Measurements from ENCODE around the gene ZNF608. TPM values are rescaled to one million over a fixed set of nuclear protein-coding genes. Genes with fewer than 3 reads are reported as not detected.

ZNF608 gene
- total and polyA plus RNA-seq, 9 of the 15 experiments (the other 6 are each of a cell fraction or from before 2014, with no cell fraction given) = 0.38 to 1.5 (median 1.00) TPM

GRCh38 chr5:124746916-124747790, 714 bp upstream of the ZNF608 start:
- no peaks in the 10 kb centered on the region for H3K36me3 ChIP-seq (ENCODE audit: control insufficient read depth, insufficient read depth, low read length)
- POLR2A ChIA-PET = interaction anchor here (0.9 kb wide), 1 partner anchor 16 kb away, joined by 3 read pairs; no protein-coding TSS in a partner anchor
- H3K79me2 ChIP-seq (ENCODE audit: control insufficient read depth, insufficient read depth, low read length) = no peaks in the 10 kb centered on the region
- intact Hi-C loops (cut with micrococcal nuclease) = no loop called here
- no peaks in the 10 kb centered on the region for H3K9me1 ChIP-seq (ENCODE audit: control insufficient read depth, insufficient read depth, low read length)
- in situ Hi-C loops (cut with MboI) = no loop called here
- peaks cover 37 to 41% of the 10 kb centered on the region in 2 experiments; a peak in 4 of 5 replicates for H3K27me3 ChIP-seq (ENCODE audit: control insufficient read depth in 2 of 2, insufficient read depth in 2 of 2, low read length in 2 of 2)
- WGBS (ENCODE audit: insufficient coverage, low coverage, missing lambda C conversion rate) = 1% methylated on average over 25 of the region's 32 CpGs
- TF ChIP-seq CTCF (IDR thresholded peaks at IDR 0.05 in 2 of 3, conservative IDR thresholded peaks at IDR 0.05 in 1 of 3; ENCODE audit: insufficient read depth in 2 of 3, low read depth in 1 of 3, low read length in 3 of 3) = no peak
- TF ChIP-seq, protein P1, sequence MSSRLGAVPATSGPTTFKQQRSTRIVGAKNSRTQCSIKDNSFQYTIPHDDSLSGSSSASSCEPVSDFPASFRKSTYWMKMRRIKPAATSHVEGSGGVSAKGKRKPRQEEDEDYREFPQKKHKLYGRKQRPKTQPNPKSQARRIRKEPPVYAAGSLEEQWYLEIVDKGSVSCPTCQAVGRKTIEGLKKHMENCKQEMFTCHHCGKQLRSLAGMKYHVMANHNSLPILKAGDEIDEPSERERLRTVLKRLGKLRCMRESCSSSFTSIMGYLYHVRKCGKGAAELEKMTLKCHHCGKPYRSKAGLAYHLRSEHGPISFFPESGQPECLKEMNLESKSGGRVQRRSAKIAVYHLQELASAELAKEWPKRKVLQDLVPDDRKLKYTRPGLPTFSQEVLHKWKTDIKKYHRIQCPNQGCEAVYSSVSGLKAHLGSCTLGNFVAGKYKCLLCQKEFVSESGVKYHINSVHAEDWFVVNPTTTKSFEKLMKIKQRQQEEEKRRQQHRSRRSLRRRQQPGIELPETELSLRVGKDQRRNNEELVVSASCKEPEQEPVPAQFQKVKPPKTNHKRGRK (tag; IDR thresholded peaks at IDR 0.05) = peak; percentile 84
- no peak for TF ChIP-seq TFAM (CRISPR knock-in tag; conservative IDR thresholded peaks at IDR 0.05)
- no peak for TF ChIP-seq TRIM28 (IDR thresholded peaks at IDR 0.05)
- peak; percentile 60 for TF ChIP-seq VEZF1 (CRISPR knock-in tag; IDR thresholded peaks at IDR 0.05)
- TF ChIP-seq BMI1 (IDR thresholded peaks at IDR 0.05; ENCODE audit: low read length) = peak; percentile 50
- TF ChIP-seq, protein P2, sequence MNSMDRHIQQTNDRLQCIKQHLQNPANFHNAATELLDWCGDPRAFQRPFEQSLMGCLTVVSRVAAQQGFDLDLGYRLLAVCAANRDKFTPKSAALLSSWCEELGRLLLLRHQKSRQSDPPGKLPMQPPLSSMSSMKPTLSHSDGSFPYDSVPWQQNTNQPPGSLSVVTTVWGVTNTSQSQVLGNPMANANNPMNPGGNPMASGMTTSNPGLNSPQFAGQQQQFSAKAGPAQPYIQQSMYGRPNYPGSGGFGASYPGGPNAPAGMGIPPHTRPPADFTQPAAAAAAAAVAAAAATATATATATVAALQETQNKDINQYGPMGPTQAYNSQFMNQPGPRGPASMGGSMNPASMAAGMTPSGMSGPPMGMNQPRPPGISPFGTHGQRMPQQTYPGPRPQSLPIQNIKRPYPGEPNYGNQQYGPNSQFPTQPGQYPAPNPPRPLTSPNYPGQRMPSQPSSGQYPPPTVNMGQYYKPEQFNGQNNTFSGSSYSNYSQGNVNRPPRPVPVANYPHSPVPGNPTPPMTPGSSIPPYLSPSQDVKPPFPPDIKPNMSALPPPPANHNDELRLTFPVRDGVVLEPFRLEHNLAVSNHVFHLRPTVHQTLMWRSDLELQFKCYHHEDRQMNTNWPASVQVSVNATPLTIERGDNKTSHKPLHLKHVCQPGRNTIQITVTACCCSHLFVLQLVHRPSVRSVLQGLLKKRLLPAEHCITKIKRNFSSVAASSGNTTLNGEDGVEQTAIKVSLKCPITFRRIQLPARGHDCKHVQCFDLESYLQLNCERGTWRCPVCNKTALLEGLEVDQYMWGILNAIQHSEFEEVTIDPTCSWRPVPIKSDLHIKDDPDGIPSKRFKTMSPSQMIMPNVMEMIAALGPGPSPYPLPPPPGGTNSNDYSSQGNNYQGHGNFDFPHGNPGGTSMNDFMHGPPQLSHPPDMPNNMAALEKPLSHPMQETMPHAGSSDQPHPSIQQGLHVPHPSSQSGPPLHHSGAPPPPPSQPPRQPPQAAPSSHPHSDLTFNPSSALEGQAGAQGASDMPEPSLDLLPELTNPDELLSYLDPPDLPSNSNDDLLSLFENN (IDR thresholded peaks at IDR 0.05; ENCODE audit: low read depth in 2 of 2, low read length in 2 of 2) = no peak
- peak; percentile 55; the same call in 1 of the 2 replicates for TF ChIP-seq USF2 (CRISPR knock-in tag; IDR thresholded peaks at IDR 0.05)
- TF ChIP-seq KDM1A (IDR thresholded peaks at IDR 0.05) = no peak
- DNase-seq (ENCODE audit: extremely low read depth in 1 of 4, low spot score in 3 of 4) (peak in 1 of 4 experiments; percentile 33), ATAC-seq (peak; percentile 50; the same call in 2 of the 3 replicates), FAIRE-seq (no peak)
- H2AFZ ChIP-seq (ENCODE audit: low read depth, low read length) = peak overlapping the region; percentile 18; the same call in 1 of the 2 replicates
- no peaks in the 10 kb centered on the region for H4K20me1 ChIP-seq (replicated peaks; ENCODE audit: control insufficient read depth, insufficient read depth, low read length)
- H3K4me3 ChIP-seq = no peak overlapping the region
- H3K27ac ChIP-seq (ENCODE audit: extremely low read depth, low read depth, low read length) = no peak overlapping the region
- BruUV-seq (replicated peaks) = no TSS peak
- H3K4me2 ChIP-seq (ENCODE audit: insufficient read depth, low read length) = peak overlapping the region; percentile 24; the same call in 1 of the 2 replicates
- CTCF ChIA-PET (ENCODE audit: low intra/inter-chr PET ratio) = no interaction called here
- H3K9me3 ChIP-seq (replicated peaks; ENCODE audit: control insufficient read depth, insufficient read depth, low read depth, low read length) = no peaks in the 10 kb centered on the region
- peaks cover 0 to 6% of the 10 kb centered on the region in 2 experiments; a peak in 3 of 5 replicates for H3K4me1 ChIP-seq (replicated peaks in 1 of 2; ENCODE audit: control insufficient read depth in 2 of 2, insufficient read depth in 2 of 2, low read length in 2 of 2)
- H3K9ac ChIP-seq (ENCODE audit: insufficient read depth in 1 of 2, low read depth in 2 of 2, low read length in 2 of 2) = no peak overlapping the region
